Suprapubic skin (tissue), 4 donors: ENCODE measurements around the gene SLC26A4.

Source experiments
- CTCF ChIP-seq, 2 donors: fragments of 200-600 bp in 1 of 2; fragments of 450-650 bp in 1 of 2; sonication (generic) in 1 of 2; IDR thresholded peaks; one replicate each; pipeline ENCODE4 v1.5.1; 2016 to 2019; ENCODE audit warnings: antibody characterized with exemption in 2 of 2, mild to moderate bottlenecking in 1 of 2, moderate library complexity in 1 of 2
- EP300 ChIP-seq: sonication (generic); formaldehyde crosslinking; IDR thresholded peaks from one replicate; pipeline ENCODE4 v1.6.1; 2017; ENCODE audit warnings: antibody characterized with exemption
- POLR2A ChIP-seq, 2 donors: fragments of 450-650 bp; IDR thresholded peaks; one replicate each; pipeline ENCODE4 v1.6.1; 2017; ENCODE audit warnings: antibody characterized with exemption in 2 of 2, mild to moderate bottlenecking in 2 of 2, moderate library complexity in 2 of 2
- POLR2AphosphoS5 ChIP-seq, 3 donors: sonication (generic); formaldehyde crosslinking; IDR thresholded peaks; one replicate each; pipeline ENCODE4 v1.6.1; 2017; ENCODE audit warnings: antibody characterized with exemption in 3 of 3

- TF ChIP-seq CTCF (IDR thresholded peaks at IDR 0.05) (no peak), POLR2A (IDR thresholded peaks at IDR 0.05) (no peak), POLR2AphosphoS5 (IDR thresholded peaks at IDR 0.05) (no peak), EP300 (no peak)
Measured at GRCh38 chr7:107701191-107701590, 40.6 kb downstream of the SLC26A4 start.
